ENCODE results near the gene PDIA4.
"Not testable (repeated sequence)": the region's sequence is repeated elsewhere in the genome, so short reads cannot be mapped to it uniquely, and the experiment has no call there.

Gene PDIA4

GRCh38 chr7:148986742-148987009 lies 41.6 kb downstream of the PDIA4 start:
- Histone ChIP-seq H3K27me3 (ENCODE audit: control insufficient read depth, insufficient read depth, low read length) (no peaks in the 10 kb centered on the region), H3K27ac (ENCODE audit: low read depth, low read length) (peak overlapping the region; percentile 71), H3K4me1 (ENCODE audit: control insufficient read depth, insufficient read depth, low read length) (peaks cover 8% of the 10 kb centered on the region), H3K9me3 (ENCODE audit: control insufficient read depth, insufficient read depth, low read length) (no peaks in the 10 kb centered on the region), H3K9ac (ENCODE audit: low read depth, low read length) (no peak overlapping the region), H3K36me3 (ENCODE audit: control insufficient read depth, insufficient read depth, low read length) (no peaks in the 10 kb centered on the region), H3K4me3 (ENCODE audit: low read depth, low read length) (peak overlapping the region; percentile 64)

- Histone ChIP-seq H3K27ac (ENCODE audit: low read depth, low read length) (peak overlapping the region; percentile 75), H3K36me3 (ENCODE audit: control insufficient read depth, insufficient read depth, low read length) (no peaks in the 10 kb centered on the region), H3K27me3 (ENCODE audit: control insufficient read depth, insufficient read depth, low read length) (no peaks in the 10 kb centered on the region), H3K4me1 (ENCODE audit: control insufficient read depth, insufficient read depth, low read length) (peaks cover 9% of the 10 kb centered on the region), H3K9ac (ENCODE audit: low read depth, low read length) (peak overlapping the region; percentile 62; the same call in 1 of the 2 replicates), H3K9me3 (ENCODE audit: control insufficient read depth, insufficient read depth, low read length) (no peaks in the 10 kb centered on the region), H3K4me3 (ENCODE audit: low read depth, low read length) (peak overlapping the region; percentile 92)
Measured at GRCh38 chr7:148983200-148984146, 44.8 kb downstream of the PDIA4 start.

GRCh38 chr7:148982654-148983199 lies 45.6 kb downstream of the PDIA4 start:
- H3K4me3 ChIP-seq (ENCODE audit: low read depth, low read length): peak overlapping the region; percentile 92
- peaks cover 11% of the 10 kb centered on the region for H3K4me1 ChIP-seq (ENCODE audit: control insufficient read depth, insufficient read depth, low read length)
- H3K36me3 ChIP-seq (ENCODE audit: control insufficient read depth, insufficient read depth, low read length): no peaks in the 10 kb centered on the region
- H3K9me3 ChIP-seq (ENCODE audit: control insufficient read depth, insufficient read depth, low read length): no peaks in the 10 kb centered on the region
- 0 out of 2 replicates have a peak overlapping the region, but pooled peaks have one; percentile 23 for H3K9ac ChIP-seq (ENCODE audit: low read depth, low read length)
- no peaks in the 10 kb centered on the region for H3K27me3 ChIP-seq (ENCODE audit: control insufficient read depth, insufficient read depth, low read length)
- peak overlapping the region; percentile 29 for H3K27ac ChIP-seq (ENCODE audit: low read depth, low read length)

- Histone ChIP-seq H3K9ac (ENCODE audit: low read depth, low read length) (no peak overlapping the region), H3K36me3 (ENCODE audit: control insufficient read depth, insufficient read depth, low read length) (no peaks in the 10 kb centered on the region), H3K4me1 (ENCODE audit: control insufficient read depth, insufficient read depth, low read length) (peaks cover 17% of the 10 kb centered on the region), H3K27ac (ENCODE audit: low read depth, low read length) (no peak overlapping the region), H3K4me3 (ENCODE audit: low read depth, low read length) (no peak overlapping the region), H3K27me3 (ENCODE audit: control insufficient read depth, insufficient read depth, low read length) (no peaks in the 10 kb centered on the region), H3K9me3 (ENCODE audit: control insufficient read depth, insufficient read depth, low read length) (no peaks in the 10 kb centered on the region)
Measured at GRCh38 chr7:148979827-148980226, 48.5 kb downstream of the PDIA4 start.

- not testable (repeated sequence) for H3K27ac ChIP-seq (ENCODE audit: low read depth, low read length); H3K36me3 ChIP-seq (ENCODE audit: control insufficient read depth, insufficient read depth, low read length); H3K9ac ChIP-seq (ENCODE audit: low read depth, low read length); H3K9me3 ChIP-seq (ENCODE audit: control insufficient read depth, insufficient read depth, low read length); H3K27me3 ChIP-seq (ENCODE audit: control insufficient read depth, insufficient read depth, low read length); H3K4me3 ChIP-seq (ENCODE audit: low read depth, low read length)
- peaks cover 17% of the 10 kb centered on the region for H3K4me1 ChIP-seq (ENCODE audit: control insufficient read depth, insufficient read depth, low read length)
Measured at GRCh38 chr7:148979072-148979471, 49.2 kb downstream of the PDIA4 start.

- no peak overlapping the region for H3K4me3 ChIP-seq (ENCODE audit: low read depth, low read length)
- peaks cover 17% of the 10 kb centered on the region for H3K4me1 ChIP-seq (ENCODE audit: control insufficient read depth, insufficient read depth, low read length)
- no peaks in the 10 kb centered on the region for H3K27me3 ChIP-seq (ENCODE audit: control insufficient read depth, insufficient read depth, low read length)
- no peaks in the 10 kb centered on the region for H3K9me3 ChIP-seq (ENCODE audit: control insufficient read depth, insufficient read depth, low read length)
- H3K9ac ChIP-seq (ENCODE audit: low read depth, low read length): no peak overlapping the region
- no peaks in the 10 kb centered on the region for H3K36me3 ChIP-seq (ENCODE audit: control insufficient read depth, insufficient read depth, low read length)
- H3K27ac ChIP-seq (ENCODE audit: low read depth, low read length): peak overlapping the region; percentile 7
Measured at GRCh38 chr7:148978091-148978490, 50.2 kb downstream of the PDIA4 start.

- H3K36me3 ChIP-seq (ENCODE audit: control insufficient read depth, insufficient read depth, low read length): no peaks in the 10 kb centered on the region
- H3K4me1 ChIP-seq (ENCODE audit: control insufficient read depth, insufficient read depth, low read length): peaks cover 17% of the 10 kb centered on the region
- no peaks in the 10 kb centered on the region for H3K27me3 ChIP-seq (ENCODE audit: control insufficient read depth, insufficient read depth, low read length)
- H3K27ac ChIP-seq (ENCODE audit: low read depth, low read length): peak overlapping the region; percentile 60
- H3K4me3 ChIP-seq (ENCODE audit: low read depth, low read length): no peak overlapping the region
- no peaks in the 10 kb centered on the region for H3K9me3 ChIP-seq (ENCODE audit: control insufficient read depth, insufficient read depth, low read length)
- no peak overlapping the region for H3K9ac ChIP-seq (ENCODE audit: low read depth, low read length)
Measured at GRCh38 chr7:148975896-148976295, 52.4 kb downstream of the PDIA4 start.

GRCh38 chr7:148973256-148973655 lies 55.0 kb downstream of the PDIA4 start:
- peaks cover 11% of the 10 kb centered on the region for H3K4me1 ChIP-seq (ENCODE audit: control insufficient read depth, insufficient read depth, low read length)
- no peaks in the 10 kb centered on the region for H3K27me3 ChIP-seq (ENCODE audit: control insufficient read depth, insufficient read depth, low read length)
- H3K36me3 ChIP-seq (ENCODE audit: control insufficient read depth, insufficient read depth, low read length): no peaks in the 10 kb centered on the region
- no peak overlapping the region for H3K4me3 ChIP-seq (ENCODE audit: low read depth, low read length)
- no peaks in the 10 kb centered on the region for H3K9me3 ChIP-seq (ENCODE audit: control insufficient read depth, insufficient read depth, low read length)
- no peak overlapping the region for H3K9ac ChIP-seq (ENCODE audit: low read depth, low read length)
- no peak overlapping the region for H3K27ac ChIP-seq (ENCODE audit: low read depth, low read length)

- peaks cover 7% of the 10 kb centered on the region for H3K4me1 ChIP-seq (ENCODE audit: control insufficient read depth, insufficient read depth, low read length)
- no peaks in the 10 kb centered on the region for H3K27me3 ChIP-seq (ENCODE audit: control insufficient read depth, insufficient read depth, low read length)
- no peaks in the 10 kb centered on the region for H3K9me3 ChIP-seq (ENCODE audit: control insufficient read depth, insufficient read depth, low read length)
- H3K9ac ChIP-seq (ENCODE audit: low read depth, low read length): no peak overlapping the region
- no peak overlapping the region for H3K4me3 ChIP-seq (ENCODE audit: low read depth, low read length)
- no peak overlapping the region for H3K27ac ChIP-seq (ENCODE audit: low read depth, low read length)
- no peaks in the 10 kb centered on the region for H3K36me3 ChIP-seq (ENCODE audit: control insufficient read depth, insufficient read depth, low read length)
Measured at GRCh38 chr7:148972375-148972774, 55.9 kb downstream of the PDIA4 start.

GRCh38 chr7:148967602-148968001 lies 60.7 kb downstream of the PDIA4 start:
- Histone ChIP-seq H3K4me1 (ENCODE audit: control insufficient read depth, insufficient read depth, low read length) (0 out of 2 replicates have a peak, but pooled peaks cover 3% of the 10 kb centered on the region), H3K27ac (ENCODE audit: low read depth, low read length) (no peak overlapping the region), H3K27me3 (ENCODE audit: control insufficient read depth, insufficient read depth, low read length) (no peaks in the 10 kb centered on the region), H3K36me3 (ENCODE audit: control insufficient read depth, insufficient read depth, low read length) (no peaks in the 10 kb centered on the region), H3K9ac (ENCODE audit: low read depth, low read length) (no peak overlapping the region), H3K9me3 (ENCODE audit: control insufficient read depth, insufficient read depth, low read length) (no peaks in the 10 kb centered on the region), H3K4me3 (ENCODE audit: low read depth, low read length) (no peak overlapping the region)

GRCh38 chr7:148967032-148967372 lies 61.3 kb downstream of the PDIA4 start:
- no peak overlapping the region for H3K9ac ChIP-seq (ENCODE audit: low read depth, low read length)
- no peaks in the 10 kb centered on the region for H3K9me3 ChIP-seq (ENCODE audit: control insufficient read depth, insufficient read depth, low read length)
- H3K36me3 ChIP-seq (ENCODE audit: control insufficient read depth, insufficient read depth, low read length): no peaks in the 10 kb centered on the region
- no peak overlapping the region for H3K4me3 ChIP-seq (ENCODE audit: low read depth, low read length)
- H3K27ac ChIP-seq (ENCODE audit: low read depth, low read length): no peak overlapping the region
- 0 out of 2 replicates have a peak, but pooled peaks cover 3% of the 10 kb centered on the region for H3K4me1 ChIP-seq (ENCODE audit: control insufficient read depth, insufficient read depth, low read length)
- no peaks in the 10 kb centered on the region for H3K27me3 ChIP-seq (ENCODE audit: control insufficient read depth, insufficient read depth, low read length)
